GM19099 (cell line): Measurements from ENCODE around the gene C9orf152.

ENCODE experiments used
- POLR2A ChIP-seq: IDR thresholded peaks from 3 replicates; pipeline ENCODE4 v1.6.1; 2011; ENCODE audit warnings: low read depth; ENCODE audit not compliant: insufficient read length; ENCODE audit errors: extremely low read depth

Gene C9orf152

GRCh38 chr9:110170357-110171257, 37.4 kb downstream of the C9orf152 start:
- no peak for TF ChIP-seq POLR2A

GRCh38 chr9:110168486-110168885, 39.5 kb downstream of the C9orf152 start:
- no peak for TF ChIP-seq POLR2A

- TF ChIP-seq POLR2A: no peak
Observed at GRCh38 chr9:110161940-110162339, 46.0 kb downstream of the C9orf152 start.

- TF ChIP-seq POLR2A: no peak
Observed at GRCh38 chr9:110160685-110161084, 47.3 kb downstream of the C9orf152 start.

- no peak for TF ChIP-seq POLR2A
Observed at GRCh38 chr9:110160123-110160522, 47.8 kb downstream of the C9orf152 start.

GRCh38 chr9:110157823-110158664, 49.9 kb downstream of the C9orf152 start:
- no peak for TF ChIP-seq POLR2A

GRCh38 chr9:110156902-110157301, 51.1 kb downstream of the C9orf152 start:
- TF ChIP-seq POLR2A: no peak

GRCh38 chr9:110156416-110156815, 51.5 kb downstream of the C9orf152 start:
- TF ChIP-seq POLR2A: no peak

GRCh38 chr9:110155751-110156150, 52.2 kb downstream of the C9orf152 start:
- TF ChIP-seq POLR2A: no peak

GRCh38 chr9:110153431-110153830, 54.5 kb downstream of the C9orf152 start:
- no peak for TF ChIP-seq POLR2A

- no peak for TF ChIP-seq POLR2A
Observed at GRCh38 chr9:110152704-110153374, 55.1 kb downstream of the C9orf152 start.
